Parathyroid adenoma (tissue), 2 donors: ENCODE measurements around the gene EIF3J.
"Not testable (repeated sequence)": the region's sequence is repeated elsewhere in the genome, so short reads cannot be mapped to it uniquely, and the experiment has no call there.

ENCODE experiments used
- H2AFZ ChIP-seq: fragments of 300-600 bp; sonication (generic); one replicate; pipeline ENCODE4 v1.7.0; 2017; ENCODE audit warnings: antibody characterized with exemption, mild to moderate bottlenecking
- H3K27ac ChIP-seq: fragments of 300-600 bp; sonication (generic); one replicate; pipeline ENCODE4 v1.7.0; 2017
- H3K27me3 ChIP-seq: fragments of 300-600 bp; sonication (generic); one replicate; pipeline ENCODE4 v1.7.0; 2017; ENCODE audit warnings: low read length; ENCODE audit not compliant: control insufficient read depth, insufficient read depth
- H3K36me3 ChIP-seq: fragments of 300-600 bp; sonication (generic); one replicate; pipeline ENCODE4 v1.7.0; 2017; ENCODE audit warnings: low read length; ENCODE audit not compliant: control insufficient read depth, insufficient read depth
- H3K4me1 ChIP-seq: fragments of 300-600 bp; sonication (generic); one replicate; pipeline ENCODE4 v1.7.0; 2017; ENCODE audit warnings: control low read depth
- H3K4me2 ChIP-seq: fragments of 300-600 bp; sonication (generic); one replicate; pipeline ENCODE4 v1.7.0; 2017; ENCODE audit warnings: low read length
- H3K4me3 ChIP-seq: fragments of 300-600 bp; sonication (generic); one replicate; pipeline ENCODE4 v1.7.0; 2017; ENCODE audit warnings: low read depth, low read length
- H3K79me2 ChIP-seq: fragments of 300-600 bp; sonication (generic); one replicate; pipeline ENCODE4 v1.7.0; 2017; ENCODE audit warnings: control low read depth
- H3K9ac ChIP-seq: fragments of 300-600 bp; sonication (generic); one replicate; pipeline ENCODE4 v1.7.0; 2017; ENCODE audit warnings: mild to moderate bottlenecking
- H3K9me3 ChIP-seq: fragments of 300-600 bp; sonication (generic); one replicate; pipeline ENCODE4 v1.7.0; 2017; ENCODE audit warnings: low read length; ENCODE audit not compliant: control insufficient read depth
- TF ChIP-seq, protein P1 (sequence below): fragments of 300-600 bp; sonication (generic); IDR thresholded peaks from one replicate; pipeline ENCODE4 v1.7.0; 2017; ENCODE audit warnings: antibody characterized with exemption, mild to moderate bottlenecking
- donor health status: primary hyperparathyroidism.

The EIF3J gene

DNA sequence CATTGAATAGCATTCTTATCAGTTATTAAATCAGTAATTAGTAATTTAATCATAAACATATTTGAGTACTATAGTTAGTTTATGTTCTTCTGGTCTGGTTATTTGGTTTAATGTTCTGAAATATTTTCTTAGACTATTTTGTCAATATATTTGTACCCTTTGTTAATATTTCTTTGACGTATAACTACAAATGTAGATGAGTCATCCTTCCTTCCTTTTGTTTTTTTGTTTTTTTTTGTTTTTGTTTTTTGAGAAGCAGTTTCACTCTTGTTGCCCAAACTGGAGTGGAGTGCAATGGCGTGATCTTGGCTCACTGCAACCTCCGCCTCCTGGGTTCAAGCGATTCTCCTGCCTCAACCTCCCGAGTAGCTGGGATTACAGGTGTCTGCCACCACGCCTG is 17.4 kb upstream of the EIF3J start:
- H3K4me1 ChIP-seq: no peaks in the 10 kb centered on the region
- H3K4me3 ChIP-seq: no peak overlapping the region
- H3K9me3 ChIP-seq: no peaks in the 10 kb centered on the region
- no peak overlapping the region for H3K27ac ChIP-seq
- no peaks in the 10 kb centered on the region for H3K36me3 ChIP-seq
- H3K4me2 ChIP-seq: no peak overlapping the region
- no peak overlapping the region for H3K9ac ChIP-seq
- no peaks in the 10 kb centered on the region for H3K27me3 ChIP-seq
- H2AFZ ChIP-seq: no peak overlapping the region
- H3K79me2 ChIP-seq: no peaks in the 10 kb centered on the region
- TF ChIP-seq, protein P1, sequence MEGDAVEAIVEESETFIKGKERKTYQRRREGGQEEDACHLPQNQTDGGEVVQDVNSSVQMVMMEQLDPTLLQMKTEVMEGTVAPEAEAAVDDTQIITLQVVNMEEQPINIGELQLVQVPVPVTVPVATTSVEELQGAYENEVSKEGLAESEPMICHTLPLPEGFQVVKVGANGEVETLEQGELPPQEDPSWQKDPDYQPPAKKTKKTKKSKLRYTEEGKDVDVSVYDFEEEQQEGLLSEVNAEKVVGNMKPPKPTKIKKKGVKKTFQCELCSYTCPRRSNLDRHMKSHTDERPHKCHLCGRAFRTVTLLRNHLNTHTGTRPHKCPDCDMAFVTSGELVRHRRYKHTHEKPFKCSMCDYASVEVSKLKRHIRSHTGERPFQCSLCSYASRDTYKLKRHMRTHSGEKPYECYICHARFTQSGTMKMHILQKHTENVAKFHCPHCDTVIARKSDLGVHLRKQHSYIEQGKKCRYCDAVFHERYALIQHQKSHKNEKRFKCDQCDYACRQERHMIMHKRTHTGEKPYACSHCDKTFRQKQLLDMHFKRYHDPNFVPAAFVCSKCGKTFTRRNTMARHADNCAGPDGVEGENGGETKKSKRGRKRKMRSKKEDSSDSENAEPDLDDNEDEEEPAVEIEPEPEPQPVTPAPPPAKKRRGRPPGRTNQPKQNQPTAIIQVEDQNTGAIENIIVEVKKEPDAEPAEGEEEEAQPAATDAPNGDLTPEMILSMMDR: no peak

DNA sequence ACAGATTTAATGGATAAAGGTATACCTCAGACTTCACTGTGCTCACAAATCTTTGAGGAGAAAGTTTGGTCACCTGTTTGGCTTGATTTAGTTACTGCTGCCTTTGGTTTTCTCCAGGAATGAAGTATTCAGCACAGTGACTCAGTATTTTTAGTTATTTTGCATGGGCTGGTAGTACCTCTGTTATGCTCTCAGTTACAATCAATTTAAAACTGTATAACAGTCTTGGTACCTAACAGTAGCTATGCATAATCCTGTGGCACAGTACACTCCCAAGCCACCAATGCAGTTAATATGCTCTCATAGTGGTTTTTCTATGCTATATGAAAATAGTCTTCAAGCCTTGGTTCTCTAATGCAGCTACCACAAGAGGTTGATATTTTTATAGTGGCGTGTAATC is 11.9 kb upstream of the EIF3J start:
- no peaks in the 10 kb centered on the region for H3K36me3 ChIP-seq

DNA sequence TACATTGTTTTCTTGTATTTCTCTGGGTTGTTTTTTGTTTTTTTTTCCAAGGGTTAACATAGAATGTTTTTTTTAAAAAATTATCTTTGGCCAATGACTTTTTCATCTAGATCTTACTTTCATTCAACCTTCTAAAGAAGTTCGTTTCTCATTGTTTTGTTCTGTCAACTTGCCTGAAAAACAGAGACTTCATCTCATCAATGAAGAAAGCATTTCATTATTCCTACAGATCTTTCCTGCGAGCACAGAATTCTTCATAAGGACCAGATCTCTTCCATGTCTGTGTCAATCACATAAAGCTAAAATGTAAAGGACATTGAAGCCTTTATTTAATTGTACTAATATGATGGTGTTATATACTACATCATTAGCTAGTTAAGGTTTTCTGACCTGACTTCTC is 9.7 kb upstream of the EIF3J start:
- TF ChIP-seq, protein P1: no peak
- no peaks in the 10 kb centered on the region for H3K79me2 ChIP-seq
- H3K9me3 ChIP-seq: no peaks in the 10 kb centered on the region
- H3K4me2 ChIP-seq: no peak overlapping the region
- no peak overlapping the region for H3K9ac ChIP-seq
- H3K27me3 ChIP-seq: no peaks in the 10 kb centered on the region
- H2AFZ ChIP-seq: no peak overlapping the region
- H3K36me3 ChIP-seq: no peaks in the 10 kb centered on the region
- H3K4me1 ChIP-seq: no peaks in the 10 kb centered on the region
- H3K27ac ChIP-seq: no peak overlapping the region
- no peak overlapping the region for H3K4me3 ChIP-seq

More for the DNA sequence above, 11.9 kb upstream of the EIF3J start:
- Histone ChIP-seq H3K27me3 (no peaks in the 10 kb centered on the region), H3K4me1 (no peaks in the 10 kb centered on the region), H3K9me3 (no peaks in the 10 kb centered on the region), H3K79me2 (no peaks in the 10 kb centered on the region), H2AFZ (no peak overlapping the region), H3K9ac (no peak overlapping the region), H3K4me2 (no peak overlapping the region), H3K4me3 (no peak overlapping the region), H3K27ac (no peak overlapping the region)
- TF ChIP-seq, protein P1: no peak

GRCh38 chr15:44529864-44530604 is 6.9 kb upstream of the EIF3J start:
- Histone ChIP-seq H3K4me3 (no peak overlapping the region), H3K79me2 (no peaks in the 10 kb centered on the region), H3K9ac (no peak overlapping the region), H3K27me3 (no peaks in the 10 kb centered on the region), H3K4me2 (no peak overlapping the region), H3K27ac (no peak overlapping the region), H3K4me1 (no peaks in the 10 kb centered on the region), H3K36me3 (no peaks in the 10 kb centered on the region), H2AFZ (no peak overlapping the region), H3K9me3 (no peaks in the 10 kb centered on the region)
- TF ChIP-seq, protein P1: no peak

DNA sequence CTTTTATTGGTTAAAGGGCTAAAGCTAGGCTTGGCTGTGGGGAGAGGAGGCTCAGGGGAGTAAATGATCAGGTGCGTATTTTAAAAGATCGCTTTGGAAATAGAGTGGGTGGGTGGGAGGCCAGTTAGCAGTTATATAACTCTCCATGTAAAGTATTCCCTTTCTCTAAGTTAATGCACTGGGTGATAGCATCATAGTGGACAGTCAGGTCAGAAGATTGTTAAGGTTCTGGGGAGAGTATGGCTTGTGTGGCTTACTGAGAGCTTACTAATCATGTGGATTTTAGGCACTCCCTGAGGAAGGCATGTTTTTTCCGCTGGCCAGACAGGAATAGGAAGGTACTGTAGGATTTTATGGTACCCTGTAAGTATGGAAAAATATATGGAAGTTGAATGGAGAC is 6.3 kb upstream of the EIF3J start:
- Histone ChIP-seq H3K4me2 (no peak overlapping the region), H3K4me3 (no peak overlapping the region), H3K36me3 (no peaks in the 10 kb centered on the region), H3K27ac (no peak overlapping the region), H2AFZ (no peak overlapping the region), H3K9ac (no peak overlapping the region), H3K9me3 (no peaks in the 10 kb centered on the region), H3K27me3 (no peaks in the 10 kb centered on the region), H3K4me1 (no peaks in the 10 kb centered on the region), H3K79me2 (no peaks in the 10 kb centered on the region)
- TF ChIP-seq, protein P1: no peak

GRCh38 chr15:44532275-44532674 is 4.7 kb upstream of the EIF3J start:
- H3K27me3 ChIP-seq, H3K27ac ChIP-seq, H3K4me3 ChIP-seq, H3K9ac ChIP-seq, H3K79me2 ChIP-seq, H2AFZ ChIP-seq, H3K4me2 ChIP-seq, H3K9me3 ChIP-seq, H3K36me3 ChIP-seq, H3K4me1 ChIP-seq: not testable (repeated sequence)
